HG03025 (cell line): Measurements from ENCODE around the gene ESF1.
"Not testable (repeated sequence)": the region's sequence is repeated elsewhere in the genome, so short reads cannot be mapped to it uniquely, and the experiment has no call there.

Experiments used
- ATAC-seq: cut with Tn5 transposase; IDR thresholded peaks from one replicate; pipeline ENCODE4 v1.9.1; 2021; ENCODE audit warnings: mild to moderate bottlenecking, moderate library complexity; ENCODE audit not compliant: unreplicated experiment, low FRiP score

Gene ESF1

DNA sequence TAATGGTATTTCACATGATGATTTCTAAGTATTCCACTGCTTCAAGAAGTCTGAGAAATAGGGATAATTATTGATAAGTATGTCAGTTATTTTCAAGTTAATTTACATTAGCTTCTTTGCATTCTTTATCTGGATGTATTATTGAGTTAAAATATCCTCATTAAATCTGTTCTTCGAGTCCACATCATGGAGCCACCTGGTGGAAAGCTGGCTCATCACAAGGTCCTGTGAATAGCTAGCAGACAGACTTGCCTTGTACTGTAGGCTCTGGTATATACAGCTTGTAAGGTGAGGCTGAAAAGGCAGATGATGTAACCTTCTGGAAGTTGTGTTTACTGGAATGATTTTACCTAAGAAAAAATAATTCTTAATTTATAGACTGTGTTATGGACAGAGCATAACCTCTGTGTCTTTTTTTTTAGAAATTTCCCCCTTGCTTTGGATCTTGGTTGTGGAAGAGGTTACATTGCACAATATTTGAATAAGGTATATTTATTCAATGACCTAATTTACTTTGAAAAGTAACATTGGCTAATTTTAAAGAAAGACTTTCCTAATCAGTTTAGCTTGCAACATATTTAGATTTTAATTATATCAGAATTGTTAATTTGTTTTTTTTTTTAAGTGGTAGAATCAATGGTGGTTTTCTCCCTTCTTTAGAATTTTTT is 3.6 kb upstream of the ESF1 start:
- ATAC-seq: no peak

DNA sequence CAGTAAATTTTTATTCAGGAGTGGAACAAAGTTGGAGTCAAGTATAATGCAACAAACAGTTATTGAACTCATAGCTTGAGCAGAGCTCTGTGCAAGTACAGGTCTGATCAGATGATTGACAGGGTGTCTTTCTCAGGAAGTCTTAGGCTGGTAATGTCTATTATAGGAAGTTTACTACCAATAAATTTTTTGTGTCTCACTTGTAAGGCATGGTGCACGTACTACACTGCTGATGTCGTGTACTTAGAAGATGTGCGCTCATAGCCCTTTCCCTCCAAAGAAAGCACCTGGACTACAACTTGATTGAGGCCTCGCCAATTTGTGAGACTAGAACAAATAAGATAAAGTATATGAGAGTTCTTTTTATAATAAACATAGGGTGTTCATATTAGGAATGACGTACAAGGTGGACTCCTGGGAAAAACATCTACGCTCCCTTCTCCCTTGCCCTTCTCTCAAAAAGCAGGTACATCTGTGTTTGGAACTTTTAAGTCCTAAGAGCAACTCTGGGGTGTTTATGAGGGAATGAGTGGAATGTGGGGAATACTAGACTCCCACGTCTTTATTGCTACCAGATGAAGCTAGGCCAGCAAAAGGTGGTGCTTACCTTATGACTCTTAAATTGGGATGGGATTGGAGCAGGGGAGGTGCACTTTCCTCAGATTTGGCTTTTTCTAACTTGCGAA is 1.6 kb upstream of the ESF1 start:
- ATAC-seq: no peak

DNA sequence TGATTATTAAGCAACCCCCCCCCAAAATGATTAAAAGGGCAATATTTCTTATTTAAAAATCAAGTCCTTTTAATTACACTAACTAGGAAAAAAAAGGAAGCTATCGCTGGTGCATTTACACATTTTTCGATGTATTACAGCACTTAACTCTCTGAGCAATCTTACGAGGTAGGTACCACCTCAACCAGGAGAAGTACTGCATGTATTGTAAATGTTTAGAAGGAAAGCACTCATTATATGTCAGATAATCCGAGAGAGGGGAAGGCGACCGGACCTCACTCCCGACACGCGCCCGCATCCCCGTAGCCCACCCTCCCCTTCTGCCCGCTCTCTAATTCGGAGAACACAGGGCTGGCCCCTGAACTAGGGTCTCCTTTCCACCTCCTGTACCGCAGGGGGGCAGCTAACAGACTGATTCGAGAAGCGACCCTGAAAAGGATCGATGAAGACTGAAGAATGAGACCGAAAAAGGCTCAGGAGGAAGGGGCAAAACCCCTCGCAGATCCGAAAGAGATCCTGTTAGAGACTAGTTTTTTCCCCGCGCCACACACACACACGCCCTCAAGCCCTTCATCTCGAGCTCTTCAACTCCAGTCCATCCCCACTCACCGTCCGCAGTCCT is 337 bp downstream of the ESF1 start:
- ATAC-seq: no peak

DNA sequence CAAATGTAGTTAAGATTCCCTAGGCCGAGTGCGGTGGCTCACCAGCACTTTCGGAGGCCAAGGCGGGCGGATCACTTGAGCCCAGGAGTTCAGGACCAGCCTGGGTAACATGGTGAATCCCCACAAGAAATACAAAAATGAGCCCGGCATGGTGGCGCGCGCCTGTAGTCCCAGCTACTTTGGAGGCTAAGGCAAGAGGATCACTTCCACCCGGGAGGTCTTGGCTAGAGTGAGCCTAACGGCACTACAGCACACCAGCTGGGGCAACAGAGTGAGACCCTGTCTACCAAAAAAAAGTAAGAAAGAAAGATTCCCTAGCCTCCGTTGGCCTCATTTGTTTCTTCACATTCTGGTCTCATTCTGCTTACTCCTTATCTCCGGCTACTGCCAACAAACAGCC is 1.2 kb downstream of the ESF1 start:
- no peak for ATAC-seq

DNA sequence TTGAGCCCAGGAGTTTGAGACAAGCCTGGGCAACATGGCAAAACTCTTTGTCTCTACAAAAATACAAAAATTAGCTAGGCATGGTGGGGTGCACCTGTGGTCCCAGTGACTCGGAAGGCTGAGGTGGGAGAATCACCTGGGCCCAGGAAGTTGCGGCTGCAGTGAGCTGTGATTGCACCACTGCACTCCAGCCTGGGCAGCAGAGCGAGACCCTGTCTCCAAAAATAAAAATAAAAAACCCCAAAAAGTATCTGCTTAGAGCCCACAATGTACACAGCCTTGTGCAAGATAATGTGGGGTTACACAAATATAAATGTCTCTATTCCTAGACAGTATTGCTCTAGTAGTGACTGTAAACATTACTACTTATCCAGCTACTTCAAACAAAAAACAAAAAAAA is 5.9 kb downstream of the ESF1 start:
- ATAC-seq: no peak

DNA sequence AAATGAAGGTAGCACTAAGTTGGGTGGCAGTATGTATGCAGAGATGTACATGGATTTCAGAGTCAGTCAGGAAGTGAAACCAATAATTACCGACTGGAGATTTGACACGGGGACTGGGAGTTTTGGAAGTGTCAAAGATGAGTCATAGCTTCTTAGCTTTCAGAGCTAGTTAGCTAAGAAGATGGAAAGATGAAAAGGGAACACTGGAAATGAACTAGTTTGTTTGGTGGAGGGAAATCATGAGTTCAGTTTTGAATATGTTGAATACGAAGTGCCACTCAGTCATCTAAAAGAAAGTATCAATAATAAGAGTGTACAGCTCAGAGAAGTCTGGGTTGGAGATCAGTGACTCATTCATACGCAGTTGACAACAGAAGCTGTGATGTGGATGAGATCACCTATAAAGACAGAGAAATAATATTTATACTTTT is 7.5 kb downstream of the ESF1 start:
- ATAC-seq: no peak

DNA sequence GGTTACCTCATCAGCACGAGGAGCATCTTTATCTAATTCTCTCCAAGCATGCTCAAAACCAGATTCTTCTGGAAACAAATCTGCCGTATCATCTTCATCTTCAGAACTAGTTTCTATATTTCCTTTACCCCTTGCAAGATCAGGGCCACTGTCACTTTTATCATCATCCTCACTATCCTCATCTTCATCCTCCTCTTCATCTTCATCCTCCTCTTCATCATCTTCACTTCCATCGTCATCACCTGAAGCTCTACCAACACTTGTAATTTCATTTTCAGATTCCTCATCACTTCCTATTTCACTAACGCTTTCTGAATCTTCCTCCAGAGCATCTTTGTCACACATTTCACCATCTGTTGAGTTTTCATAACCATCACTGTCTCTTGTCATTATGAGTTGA is 8.9 kb downstream of the ESF1 start:
- no peak for ATAC-seq

DNA sequence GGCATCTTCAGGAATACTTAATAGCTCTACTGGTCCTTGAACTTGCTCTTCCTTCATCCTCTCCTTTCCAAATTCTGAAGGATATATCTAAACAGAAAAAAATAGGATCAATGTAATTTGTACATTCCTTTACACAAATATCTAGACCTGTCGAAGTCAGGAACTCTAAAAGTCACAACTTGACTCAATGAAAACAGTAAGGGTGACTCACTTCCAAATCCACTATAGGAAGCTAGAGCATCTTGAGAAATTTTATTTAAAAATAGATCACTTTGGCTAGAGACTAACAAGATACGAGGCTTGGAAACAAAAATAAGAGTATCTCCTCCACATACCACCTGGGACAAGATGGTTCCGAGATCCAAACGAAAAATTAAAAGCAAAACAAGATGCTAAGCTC is 12.2 kb downstream of the ESF1 start:
- no peak for ATAC-seq

DNA sequence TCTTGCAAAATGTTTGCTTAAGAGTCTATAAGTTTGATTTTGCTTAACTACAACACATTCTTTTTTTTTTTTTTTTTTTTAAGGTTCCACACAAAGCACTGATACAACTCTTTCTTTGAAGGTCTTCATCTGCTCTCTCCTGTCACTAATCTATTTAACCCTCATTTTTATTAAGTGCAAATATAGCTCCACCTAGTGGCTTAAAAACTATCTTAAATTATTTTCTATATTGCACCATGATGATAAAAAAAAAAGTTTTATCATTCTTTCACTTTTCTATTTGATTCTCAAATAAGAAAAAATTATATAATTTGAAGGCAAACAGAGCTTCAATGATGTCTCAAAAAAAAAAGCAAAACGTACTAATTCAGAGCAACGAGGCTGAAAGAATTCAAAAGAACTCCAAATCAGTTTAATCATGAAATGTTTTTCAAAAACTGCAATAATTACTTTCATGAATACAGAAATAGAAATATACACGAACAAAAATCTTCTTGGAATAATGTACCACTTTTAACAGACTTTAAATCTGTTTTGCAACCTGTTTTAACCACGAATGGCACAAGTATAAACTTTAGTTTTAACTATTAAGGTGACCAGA is 12.8 kb downstream of the ESF1 start:
- ATAC-seq: no peak

DNA sequence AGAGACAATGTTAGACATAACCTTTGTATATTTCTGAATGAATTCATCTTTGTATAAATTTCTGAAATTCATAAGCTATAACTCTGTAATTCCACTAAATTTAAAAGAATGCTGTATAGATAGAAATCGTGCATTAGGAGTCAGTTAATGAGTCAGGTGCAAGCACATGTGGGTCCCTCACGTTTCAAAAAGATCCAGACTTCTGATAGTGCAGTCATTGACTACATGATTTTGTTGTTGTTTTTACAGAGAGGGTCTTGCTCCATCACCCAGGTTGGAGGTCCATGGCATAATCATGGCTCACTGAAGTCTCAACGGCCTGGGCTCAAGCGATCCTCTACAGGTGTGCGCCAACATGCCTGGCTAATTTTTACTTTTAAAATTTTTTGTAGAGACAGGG is 14.6 kb downstream of the ESF1 start:
- ATAC-seq: no peak

DNA sequence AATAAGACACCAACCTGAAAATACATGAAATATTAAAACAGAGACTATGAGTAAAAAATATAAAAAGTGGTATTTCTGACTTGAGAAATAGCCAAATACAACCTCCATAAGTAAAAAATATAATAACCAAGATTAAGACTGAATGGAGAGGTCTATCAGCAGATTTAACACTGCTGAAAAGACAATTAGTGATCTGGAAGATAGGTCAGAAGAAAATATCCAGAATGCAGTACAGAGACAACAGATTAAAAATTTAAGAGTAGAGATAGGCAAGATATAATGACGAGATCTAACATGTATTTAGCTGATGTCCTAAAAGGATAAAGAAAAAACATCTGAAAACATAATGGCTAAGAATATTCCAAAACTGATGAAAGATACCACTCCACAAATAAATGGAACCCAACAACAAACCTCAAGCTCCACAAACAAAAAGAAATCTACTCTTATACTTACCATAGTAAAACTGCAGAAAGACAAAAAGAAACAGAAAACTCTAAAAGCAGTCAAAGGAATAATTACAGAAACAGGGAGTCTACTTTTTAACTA is 18.8 kb downstream of the ESF1 start:
- ATAC-seq: no peak

DNA sequence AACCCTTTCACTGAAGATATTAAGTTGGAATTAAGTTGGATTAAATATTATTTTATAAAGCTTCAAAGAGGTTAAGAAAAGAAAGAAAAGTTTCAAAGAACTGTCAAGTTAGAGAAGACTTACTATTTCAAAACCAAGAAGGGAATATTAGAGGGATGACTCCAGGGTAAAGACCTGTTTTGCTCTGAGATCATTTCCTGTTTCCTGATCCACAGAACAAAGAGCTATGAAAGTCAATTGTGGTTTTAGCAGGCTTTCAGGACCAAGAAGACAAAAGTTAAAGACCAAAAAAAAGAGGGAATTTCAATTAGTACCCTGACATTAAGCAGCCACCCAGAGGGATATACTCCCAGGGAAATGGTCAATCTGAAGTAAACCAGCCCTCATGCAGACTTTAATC is 19.4 kb downstream of the ESF1 start:
- ATAC-seq: no peak

DNA sequence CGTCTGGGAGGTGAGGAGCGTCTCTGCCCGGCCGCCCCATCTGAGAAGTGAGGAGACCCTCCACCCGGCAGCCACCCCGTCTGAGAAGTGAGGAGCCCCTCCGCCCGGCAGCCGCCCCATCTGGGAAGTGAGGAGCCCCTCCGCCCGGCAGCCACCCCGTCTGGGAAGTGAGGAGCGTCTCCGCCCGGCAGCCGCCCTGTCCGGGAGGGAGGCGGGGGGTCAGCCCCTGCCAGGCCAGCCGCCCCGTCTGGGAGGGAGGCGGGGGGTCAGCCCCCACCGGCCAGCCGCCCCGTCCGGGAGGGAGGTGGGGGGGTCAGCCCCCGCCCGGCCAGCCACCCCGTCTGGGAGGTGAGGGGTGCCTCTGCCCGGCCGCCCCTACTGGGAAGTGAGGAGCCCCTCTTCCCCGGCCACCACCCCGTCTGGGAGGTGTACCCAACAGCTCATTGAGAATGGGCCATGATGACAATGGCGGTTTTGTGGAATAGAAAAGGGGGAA is 24.2 kb downstream of the ESF1 start:
- not testable (repeated sequence) for ATAC-seq

DNA sequence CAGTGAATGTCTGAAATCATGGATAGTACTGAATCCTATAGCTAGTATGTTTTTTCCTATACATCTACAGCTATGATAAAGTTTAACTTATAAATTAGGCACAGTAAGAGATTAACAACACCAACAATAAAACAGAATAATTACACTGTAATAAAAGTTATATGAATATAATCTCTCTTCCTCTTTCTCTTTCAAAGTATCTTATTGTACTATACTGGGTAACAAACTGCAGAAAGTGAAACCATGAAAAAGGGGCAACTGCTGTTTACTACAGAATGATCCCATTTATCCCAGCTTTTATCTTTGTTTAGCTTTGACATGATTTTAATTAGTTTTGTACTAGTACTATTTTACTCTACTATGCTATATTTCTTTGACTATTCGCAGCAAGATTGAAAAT is 25.8 kb downstream of the ESF1 start:
- no peak for ATAC-seq

DNA sequence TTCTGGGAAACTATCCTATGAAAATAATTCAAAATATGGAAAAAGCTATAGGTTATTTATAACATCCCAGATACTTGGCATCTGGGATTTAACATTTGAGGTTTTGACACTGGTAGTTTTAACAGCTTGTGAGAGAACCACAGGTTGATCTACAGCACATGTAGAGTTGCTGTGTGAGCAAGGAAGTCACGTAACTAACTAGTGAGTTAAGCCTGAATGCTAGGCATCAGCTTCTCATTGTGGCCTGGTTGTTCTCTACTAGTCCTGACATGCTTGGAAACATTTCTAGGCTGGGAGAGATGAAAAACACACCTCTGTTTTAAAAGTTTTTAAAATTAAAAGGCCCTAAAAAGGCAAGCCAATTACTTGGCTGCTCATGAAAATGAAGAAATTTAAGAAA is 28.2 kb downstream of the ESF1 start:
- ATAC-seq: no peak

DNA sequence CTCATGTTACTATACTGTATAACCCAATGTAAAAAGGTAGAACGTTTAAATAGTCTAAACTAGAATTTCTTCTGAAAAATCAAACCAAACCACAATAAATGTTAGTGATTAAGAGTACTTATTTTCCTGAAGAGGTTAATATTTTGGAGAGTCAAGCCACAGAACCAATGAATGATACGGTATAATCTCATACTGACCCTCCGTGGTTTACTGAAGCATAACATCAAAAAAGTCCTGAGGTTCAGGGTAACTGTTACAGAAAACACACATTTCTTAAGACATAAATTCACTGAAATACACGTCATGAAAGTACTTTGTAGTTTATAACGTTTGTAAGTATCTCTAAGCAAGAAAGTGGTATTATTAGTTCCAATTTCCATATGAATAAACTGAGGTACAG is 28.9 kb downstream of the ESF1 start:
- ATAC-seq: no peak

DNA sequence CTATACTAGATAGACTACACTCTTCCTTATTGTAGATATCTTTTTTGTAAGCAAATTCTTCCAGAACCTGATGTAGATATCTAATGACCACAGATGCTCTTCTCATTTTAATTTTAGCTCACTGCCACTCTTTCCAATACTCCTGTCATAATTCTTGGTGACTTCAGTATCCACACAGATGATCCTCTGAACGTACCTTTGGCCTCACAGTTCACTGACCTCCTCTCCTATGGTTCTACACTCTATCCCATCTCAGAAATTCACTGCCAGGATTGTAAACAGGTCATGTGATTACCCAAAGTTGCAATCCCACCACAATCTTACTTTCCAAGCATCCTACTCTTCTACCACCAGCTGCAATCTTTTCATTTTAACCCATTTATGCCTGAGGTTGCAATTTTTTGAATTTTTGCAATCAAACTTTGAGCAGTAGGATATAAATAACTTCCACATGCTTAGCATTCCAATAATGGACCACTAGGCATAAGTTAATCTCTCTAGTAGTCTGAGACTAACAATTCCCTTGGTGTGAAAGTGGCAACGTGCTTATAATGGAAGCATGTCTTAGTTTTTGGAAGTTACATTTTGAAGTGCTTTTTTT is 31.2 kb downstream of the ESF1 start:
- ATAC-seq: no peak

DNA sequence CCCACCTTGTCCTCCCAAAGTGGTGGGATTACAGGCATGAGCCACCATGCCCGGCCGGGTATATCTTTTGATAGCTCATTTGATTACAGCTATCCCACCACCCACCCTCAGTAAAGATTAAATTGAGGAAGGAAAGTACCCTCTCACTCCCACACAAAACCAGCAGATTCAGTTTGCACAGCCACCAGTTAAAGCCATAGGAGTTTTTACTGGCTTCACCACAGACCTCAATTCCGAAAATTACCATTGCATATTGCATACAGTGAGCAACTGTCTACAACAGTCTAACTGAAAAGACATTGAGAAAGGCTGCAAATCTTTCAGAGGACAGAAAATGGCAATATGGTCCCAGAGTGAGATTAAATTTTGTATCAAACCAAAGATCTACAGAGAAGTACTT is 34.9 kb downstream of the ESF1 start:
- ATAC-seq: no peak

DNA sequence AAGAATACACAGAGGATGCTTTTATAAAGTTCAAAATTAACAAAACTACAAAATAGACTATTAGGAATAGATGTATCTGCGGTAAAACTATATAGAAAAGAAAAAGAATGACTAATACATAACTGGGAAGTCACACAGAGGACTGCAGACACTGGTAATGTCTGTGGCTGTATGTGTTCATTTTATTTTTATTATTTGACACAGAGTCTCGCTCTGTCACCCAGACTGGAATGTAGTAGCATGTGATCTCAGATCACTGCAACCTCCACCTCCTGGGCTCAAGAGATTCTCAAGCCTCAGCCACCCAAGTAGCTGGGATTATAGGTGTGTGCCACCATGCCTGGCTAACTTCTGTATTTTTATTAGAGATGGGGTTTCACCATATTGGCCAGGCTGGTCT is 38.9 kb downstream of the ESF1 start:
- no peak for ATAC-seq

DNA sequence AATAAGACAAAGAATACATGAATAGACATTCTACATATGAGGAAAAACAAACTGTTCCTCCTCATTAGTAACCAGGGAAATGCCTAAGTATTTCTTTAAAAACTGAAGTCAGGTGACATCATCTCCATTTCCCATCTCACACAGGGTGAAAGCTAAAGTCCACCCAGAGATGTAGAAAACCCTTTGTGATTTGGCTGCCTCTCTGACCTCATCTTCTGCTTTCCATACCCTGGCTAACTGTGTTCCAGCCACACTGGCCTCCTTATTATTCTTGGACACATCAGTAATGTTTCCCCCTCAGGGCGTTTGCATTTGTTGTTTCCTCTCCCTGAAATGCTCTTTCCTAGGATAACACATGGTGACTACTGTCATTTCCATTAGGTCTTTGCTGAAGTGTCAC is 40.4 kb downstream of the ESF1 start:
- ATAC-seq: no peak

DNA sequence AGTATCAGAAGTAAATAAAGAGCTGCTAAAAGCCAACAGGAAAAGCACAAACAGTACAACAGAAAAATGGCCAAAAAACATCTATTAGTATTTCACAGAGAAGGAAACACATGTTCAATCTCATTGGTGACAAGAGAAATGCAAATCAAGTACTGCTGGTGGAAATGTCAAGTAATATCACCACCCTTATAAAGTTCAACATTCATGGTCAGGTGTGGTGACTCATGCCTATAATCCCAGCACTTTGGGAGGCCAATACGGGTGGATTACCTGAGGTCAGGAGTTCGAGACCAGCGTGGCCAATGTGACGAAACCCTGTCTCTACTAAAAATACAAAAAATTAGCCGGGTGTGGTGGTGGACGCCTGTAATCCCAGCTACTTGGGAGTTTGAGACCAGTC is 42.8 kb downstream of the ESF1 start:
- ATAC-seq: no peak
